NOMO-1 treated with dmso at 0.1 percent for 144 hours (cell line): Measurements from ENCODE around the gene CD38.

Experiments
- DNase-seq: peaks from one replicate; lab custom pipeline; 2025; ENCODE audit not compliant: unreplicated experiment; lab: John Stamatoyannopoulos, UW

The CD38 gene

GRCh38 chr4:15861198-15861597 is 83.1 kb downstream of the CD38 start:
- peak; percentile 15 for DNase-seq

- DNase-seq: no peak
These were observed 86.8 kb downstream of the CD38 start for GRCh38 chr4:15864651-15865566.

GRCh38 chr4:15868111-15868510 is 90.0 kb downstream of the CD38 start:
- DNase-seq: peak; percentile 84

- no peak for DNase-seq
These were observed 90.8 kb downstream of the CD38 start for GRCh38 chr4:15868826-15869413.

GRCh38 chr4:15870079-15870478 is 92.0 kb downstream of the CD38 start:
- DNase-seq: no peak

GRCh38 chr4:15870921-15871664 is 93.0 kb downstream of the CD38 start:
- no peak for DNase-seq

GRCh38 chr4:15873117-15873516 is 95.0 kb downstream of the CD38 start:
- no peak for DNase-seq

GRCh38 chr4:15874671-15875070 is 96.5 kb downstream of the CD38 start:
- no peak for DNase-seq

- DNase-seq: no peak
These were observed 97.7 kb downstream of the CD38 start for GRCh38 chr4:15875663-15876460.

GRCh38 chr4:15878011-15878410 is 99.9 kb downstream of the CD38 start:
- DNase-seq: no peak

GRCh38 chr4:15881820-15882219 is 103.7 kb downstream of the CD38 start:
- no peak for DNase-seq

- DNase-seq: peak; percentile 57
These were observed 104.6 kb downstream of the CD38 start for GRCh38 chr4:15882675-15883086.

GRCh38 chr4:15883610-15884243 is 105.6 kb downstream of the CD38 start:
- DNase-seq: no peak

GRCh38 chr4:15884666-15885065 is 106.5 kb downstream of the CD38 start:
- no peak for DNase-seq

- no peak for DNase-seq
These were observed 107.3 kb downstream of the CD38 start for GRCh38 chr4:15885422-15885821.

- DNase-seq: no peak
These were observed 110.4 kb downstream of the CD38 start for GRCh38 chr4:15888515-15888914.

- no peak for DNase-seq
These were observed 112.2 kb downstream of the CD38 start for GRCh38 chr4:15890246-15890829.

GRCh38 chr4:15891312-15891711 is 113.2 kb downstream of the CD38 start:
- DNase-seq: no peak

GRCh38 chr4:15893962-15894361 is 115.8 kb downstream of the CD38 start:
- DNase-seq: no peak

- DNase-seq: no peak
These were observed 116.3 kb downstream of the CD38 start for GRCh38 chr4:15894393-15894792.
